GM21515 (cell line): ENCODE results near the gene CD79A.

ENCODE experiments used
- ATAC-seq: cut with Tn5 transposase; IDR thresholded peaks from one replicate; pipeline ENCODE4 v1.9.1; 2021; ENCODE audit not compliant: unreplicated experiment

The CD79A gene

GRCh38 chr19:41883463-41883820 is 6.4 kb downstream of the CD79A start:
- no peak for ATAC-seq

GRCh38 chr19:41883821-41884733 is 7.0 kb downstream of the CD79A start:
- ATAC-seq = peak; percentile 72

- ATAC-seq = no peak
Measured at GRCh38 chr19:41886761-41887710, 10.0 kb downstream of the CD79A start.

- no peak for ATAC-seq
Measured at GRCh38 chr19:41887711-41888382, 10.8 kb downstream of the CD79A start.

GRCh38 chr19:41888926-41889325 is 11.8 kb downstream of the CD79A start:
- ATAC-seq = no peak

- no peak for ATAC-seq
Measured at GRCh38 chr19:41889896-41890295, 12.8 kb downstream of the CD79A start.

GRCh38 chr19:41890936-41891335 is 13.9 kb downstream of the CD79A start:
- no peak for ATAC-seq

- no peak for ATAC-seq
Measured at GRCh38 chr19:41892173-41892902, 15.3 kb downstream of the CD79A start.

GRCh38 chr19:41893899-41894298 is 16.8 kb downstream of the CD79A start:
- no peak for ATAC-seq

- no peak for ATAC-seq
Measured at GRCh38 chr19:41894350-41894749, 17.3 kb downstream of the CD79A start.

- ATAC-seq = no peak
Measured at GRCh38 chr19:41895745-41896580, 18.9 kb downstream of the CD79A start.

GRCh38 chr19:41896581-41896942 is 19.5 kb downstream of the CD79A start:
- no peak for ATAC-seq

- no peak for ATAC-seq
Measured at GRCh38 chr19:41897181-41897580, 20.1 kb downstream of the CD79A start.

GRCh38 chr19:41897820-41898219 is 20.7 kb downstream of the CD79A start:
- no peak for ATAC-seq

GRCh38 chr19:41898235-41898634 is 21.2 kb downstream of the CD79A start:
- no peak for ATAC-seq

GRCh38 chr19:41901707-41902360 is 24.8 kb downstream of the CD79A start:
- ATAC-seq = no peak

GRCh38 chr19:41902594-41902993 is 25.5 kb downstream of the CD79A start:
- no peak for ATAC-seq

- ATAC-seq = no peak
Measured at GRCh38 chr19:41903193-41903953, 26.3 kb downstream of the CD79A start.
